NCI-H2227 (cell line): Measurements from ENCODE around the gene FAM168B.
A peak's percentile ranks its signal among the peaks of the same experiment; 100 is the strongest.
"Not testable (repeated sequence)": the region's sequence is repeated elsewhere in the genome, so short reads cannot be mapped to it uniquely, and the experiment has no call there.

Experiments
- DNase-seq: peaks from one replicate; lab custom pipeline; 2025; ENCODE audit not compliant: unreplicated experiment; lab: John Stamatoyannopoulos, UW

Gene FAM168B

DNA sequence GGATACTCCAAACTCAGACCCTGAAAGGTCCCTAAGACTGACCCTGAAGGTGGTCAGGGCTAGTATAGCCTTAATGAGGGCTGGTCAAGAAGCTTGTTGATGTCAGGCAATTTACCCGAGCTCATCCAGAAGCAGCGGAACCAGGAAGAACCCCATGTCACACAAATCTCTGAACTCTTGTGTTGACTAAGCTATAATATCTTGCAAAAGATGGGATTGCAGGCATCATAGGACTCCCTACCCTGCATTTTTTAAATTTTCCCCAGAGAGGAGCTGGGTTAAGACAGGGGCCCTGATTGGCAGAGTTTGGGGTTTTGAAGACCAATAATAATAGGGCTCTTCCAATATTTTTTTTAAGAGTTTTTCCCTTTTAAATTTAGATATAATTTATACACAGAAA, 9.9 kb upstream of the FAM168B start:
- DNase-seq = no peak

DNA sequence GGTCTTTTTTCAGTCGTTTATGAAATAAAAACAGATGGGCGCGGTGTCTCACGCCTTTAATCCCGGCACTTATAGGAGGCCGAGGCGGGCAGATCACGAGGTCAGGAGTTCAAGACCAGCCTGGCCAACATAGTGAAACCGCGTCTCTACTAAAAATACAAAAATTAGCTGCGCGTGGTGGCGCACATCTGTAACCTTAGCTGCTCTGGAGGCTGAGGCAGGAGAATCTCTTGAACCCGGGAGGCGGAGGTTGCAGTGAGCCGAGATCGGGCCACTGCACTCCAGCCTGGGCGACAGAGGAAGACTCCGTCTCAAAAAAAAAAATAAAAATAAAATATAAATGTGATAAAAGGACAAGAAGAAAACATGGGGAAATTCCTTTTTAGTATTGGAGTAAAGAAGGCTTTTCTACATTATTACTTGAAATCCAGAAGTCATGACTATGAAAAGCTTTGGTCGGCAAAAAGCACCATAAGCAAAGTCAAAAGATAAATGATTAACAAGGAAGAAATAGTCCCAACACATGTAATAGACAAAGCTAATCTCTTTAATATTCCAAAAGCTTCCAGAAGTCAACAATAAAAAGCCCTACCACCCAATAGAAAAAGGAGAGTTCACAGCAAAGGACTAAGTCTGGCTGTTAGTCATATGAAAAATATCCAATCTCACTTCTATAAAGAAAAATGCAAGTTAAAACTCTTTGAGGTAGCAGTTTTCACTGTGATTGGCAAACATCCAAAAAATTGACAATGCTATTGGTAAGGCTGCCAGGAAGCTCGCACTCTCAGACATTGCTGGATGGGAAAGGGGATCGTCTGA, 1.4 kb upstream of the FAM168B start:
- no peak for DNase-seq

DNA sequence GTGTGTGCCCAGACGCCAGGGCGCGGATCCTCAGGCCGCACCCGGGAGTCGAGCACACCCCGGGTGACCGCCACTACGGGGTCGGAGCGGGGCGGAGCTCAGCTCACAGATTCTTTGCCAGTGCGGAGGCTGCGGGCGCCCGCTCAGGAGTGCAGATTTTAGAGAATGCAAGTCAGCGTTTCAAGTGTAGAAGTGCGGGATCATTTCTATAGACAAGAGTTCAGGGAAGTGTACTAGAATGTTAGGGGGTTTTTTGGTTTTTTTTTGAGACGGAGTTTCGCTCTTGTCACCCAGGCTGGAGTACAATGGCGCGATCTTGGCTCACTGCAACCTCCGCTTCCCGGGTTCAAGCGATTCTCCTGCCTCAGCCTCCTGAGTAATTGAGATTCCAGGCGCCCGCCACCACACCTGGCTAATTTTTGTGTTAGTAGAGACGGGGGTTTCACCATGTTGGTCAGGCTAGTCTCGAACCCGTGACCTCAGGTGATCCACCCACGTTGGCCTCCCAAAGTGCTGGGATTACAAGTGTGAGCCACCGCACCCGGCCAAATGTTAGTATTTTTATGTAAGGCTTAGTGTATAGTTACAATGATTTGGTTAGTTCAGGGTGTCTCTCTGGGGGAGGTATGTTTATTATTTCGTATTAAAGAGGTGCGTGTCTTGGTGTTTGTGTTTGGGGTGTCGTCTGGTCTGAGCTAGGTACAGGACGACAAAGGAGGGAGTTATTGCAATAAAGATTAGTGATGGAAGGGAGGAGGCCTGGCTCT, 619 bp upstream of the FAM168B start:
- peak; percentile 90 for DNase-seq

DNA sequence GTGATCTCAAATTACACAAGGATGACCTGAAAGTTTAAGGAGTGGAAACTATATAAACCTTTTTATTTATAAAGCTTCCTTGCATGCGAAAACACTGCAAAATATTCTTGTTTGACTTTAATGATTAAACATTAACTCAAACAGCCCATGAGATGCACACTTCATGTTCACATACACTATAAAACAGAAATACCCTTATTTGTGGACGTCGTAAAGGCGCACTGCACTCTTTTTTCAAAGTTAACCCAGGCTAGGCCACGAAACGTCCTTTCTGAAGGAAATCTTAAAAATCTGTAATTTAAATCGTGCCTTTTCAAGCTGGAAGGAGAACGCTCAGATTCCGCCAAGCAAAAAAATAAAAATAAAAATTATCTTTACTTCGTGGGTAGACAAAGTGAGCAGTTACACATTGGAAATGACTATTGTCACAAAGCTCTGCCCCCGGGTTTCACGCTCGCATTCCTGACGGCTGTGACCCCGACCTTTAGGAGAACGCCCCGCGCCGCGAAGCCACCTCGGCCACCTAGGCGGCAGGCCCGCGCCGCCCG, 728 bp downstream of the FAM168B start:
- peak; percentile 55 for DNase-seq

DNA sequence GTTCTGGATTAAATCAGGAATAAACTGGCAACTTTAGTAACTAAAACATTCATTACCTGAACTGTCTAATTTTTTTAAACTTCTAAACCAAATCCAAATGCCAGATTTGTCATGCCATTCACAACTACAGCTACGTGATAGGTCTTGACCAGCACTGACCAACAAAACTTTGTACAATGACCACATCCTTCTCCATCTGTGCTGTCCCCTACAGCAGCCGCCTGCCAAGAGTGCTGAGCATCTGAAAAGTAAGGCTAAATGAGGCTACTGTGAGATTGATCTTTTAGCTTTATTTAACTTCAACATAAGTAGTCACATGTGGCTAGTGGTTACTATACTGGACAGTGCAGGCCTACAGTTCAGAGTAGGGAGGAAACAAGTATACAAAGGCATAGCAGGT, 7.6 kb downstream of the FAM168B start:
- no peak for DNase-seq

DNA sequence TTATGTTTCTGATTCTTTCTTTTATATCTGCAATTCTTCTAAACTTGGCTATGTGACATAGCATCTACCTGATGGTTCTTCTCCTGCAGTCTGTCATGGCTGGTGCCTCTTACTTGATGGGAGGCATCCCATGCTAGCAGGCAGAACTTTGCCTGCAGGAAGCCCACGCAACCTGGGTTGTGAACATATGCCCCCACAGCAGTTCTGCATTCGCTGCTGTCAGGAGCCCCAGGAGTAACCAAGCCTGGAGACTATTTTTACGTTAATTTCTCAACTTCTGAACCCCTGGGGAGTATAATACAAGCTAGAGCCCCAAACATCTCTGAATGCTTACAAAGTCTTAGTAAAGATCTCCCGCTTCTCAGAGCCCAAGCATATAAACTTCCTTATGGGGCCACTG, 12.1 kb downstream of the FAM168B start:
- DNase-seq = no peak

DNA sequence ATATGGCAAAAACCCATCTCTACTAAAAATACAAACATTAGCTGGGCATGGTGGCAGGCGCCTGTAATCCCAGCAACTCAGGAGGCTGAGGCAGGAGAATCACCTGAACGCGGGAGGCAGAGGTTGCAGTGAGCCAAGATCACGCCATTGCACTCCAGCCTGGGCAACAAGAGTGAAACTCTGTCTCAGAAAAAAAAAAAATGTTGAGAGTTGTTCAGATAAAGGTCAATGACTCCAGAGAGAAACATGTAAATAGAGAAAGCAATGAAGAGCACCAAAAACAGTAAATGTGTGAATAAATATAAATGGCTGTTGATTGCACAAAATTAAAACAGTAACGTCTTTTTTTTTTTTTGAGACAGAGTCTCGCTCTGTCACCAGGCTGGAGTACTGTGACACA, 13.3 kb downstream of the FAM168B start:
- DNase-seq = not testable (repeated sequence)

DNA sequence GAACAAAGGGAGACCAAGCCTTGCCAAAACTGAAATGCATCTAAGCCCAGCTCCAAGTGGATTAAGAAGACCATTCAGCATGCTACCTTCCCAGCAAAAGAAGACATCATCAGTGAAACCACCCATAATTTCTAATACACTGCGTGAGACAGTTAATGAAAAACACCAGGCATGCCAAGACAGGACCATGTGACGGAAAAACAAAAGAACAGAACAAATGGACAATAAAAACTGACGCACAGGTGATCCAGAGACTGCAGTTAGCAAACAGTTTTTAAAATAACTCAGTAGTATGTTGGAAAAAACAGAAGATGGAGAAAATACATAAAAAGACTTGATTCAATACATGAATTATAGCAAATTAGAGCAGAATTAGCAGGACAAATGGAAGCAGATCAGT, 15.3 kb downstream of the FAM168B start:
- DNase-seq = no peak

DNA sequence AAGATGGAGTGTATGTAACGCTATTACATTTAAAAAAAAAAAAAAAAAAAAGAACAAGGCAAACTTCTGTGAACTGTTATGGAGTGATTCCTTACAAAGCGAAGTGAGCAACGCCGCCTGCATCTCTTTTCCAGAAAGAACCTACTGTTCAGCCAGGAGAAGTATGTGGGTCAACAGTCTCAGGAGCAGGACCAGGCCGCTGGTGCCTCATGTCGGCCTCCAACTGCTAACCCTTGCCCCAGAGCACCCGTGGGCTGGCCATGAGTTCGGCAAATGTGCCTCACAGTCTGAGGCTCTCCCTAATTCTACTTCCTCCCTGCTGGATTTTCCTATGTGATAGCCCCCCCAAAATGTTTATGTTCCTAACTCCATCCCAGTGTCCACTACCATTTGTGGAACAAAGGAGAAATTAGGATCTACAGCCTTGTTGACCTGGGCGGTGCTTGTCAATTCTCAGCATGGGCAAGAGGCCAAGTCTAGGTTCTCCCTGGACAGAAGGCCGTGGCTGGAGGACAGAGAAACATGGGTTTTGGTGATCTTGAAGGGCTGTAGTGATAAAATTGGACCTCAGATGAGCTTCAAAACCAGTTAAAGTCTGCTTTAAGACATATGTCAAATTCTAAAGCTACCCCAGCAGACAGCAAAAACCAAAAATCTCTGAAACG, 15.9 kb downstream of the FAM168B start:
- DNase-seq = no peak

DNA sequence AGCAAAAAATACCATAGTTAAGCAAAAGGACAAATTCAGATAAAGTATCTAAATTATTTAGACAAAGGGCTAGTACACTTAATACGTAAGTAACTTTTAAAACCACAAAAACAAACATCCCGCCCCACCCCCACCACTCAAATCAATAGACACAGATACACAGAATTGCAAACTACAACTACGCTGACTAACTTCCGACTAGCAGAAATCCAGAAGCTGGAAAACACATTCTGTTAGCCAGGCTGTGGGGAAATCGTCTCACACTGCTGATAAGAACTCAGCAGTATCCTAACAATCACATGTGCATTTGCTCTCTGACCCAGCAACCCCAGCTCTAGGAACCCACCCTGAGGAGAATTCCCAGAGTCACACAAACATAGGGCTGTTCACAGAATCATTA, 16.6 kb downstream of the FAM168B start:
- DNase-seq = no peak

DNA sequence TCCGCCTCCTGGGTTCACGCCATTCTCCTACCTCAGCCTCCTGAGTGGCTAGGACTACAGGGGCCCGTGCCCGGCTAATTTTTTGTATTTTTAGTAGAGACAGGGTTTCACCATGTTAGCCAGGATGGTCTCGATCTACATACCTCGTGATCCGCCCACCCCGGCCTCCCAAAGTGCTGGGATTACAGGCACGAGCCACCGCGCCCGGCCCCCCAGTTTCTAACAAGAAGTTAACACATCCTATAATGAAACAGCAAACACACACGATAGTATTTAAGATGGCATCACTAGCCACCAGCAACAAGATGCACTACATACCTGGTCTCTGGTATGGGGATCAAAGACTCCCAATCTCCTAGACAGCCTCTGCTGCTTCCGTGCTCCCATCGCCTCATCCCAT, 17.7 kb downstream of the FAM168B start:
- DNase-seq = not testable (repeated sequence)

DNA sequence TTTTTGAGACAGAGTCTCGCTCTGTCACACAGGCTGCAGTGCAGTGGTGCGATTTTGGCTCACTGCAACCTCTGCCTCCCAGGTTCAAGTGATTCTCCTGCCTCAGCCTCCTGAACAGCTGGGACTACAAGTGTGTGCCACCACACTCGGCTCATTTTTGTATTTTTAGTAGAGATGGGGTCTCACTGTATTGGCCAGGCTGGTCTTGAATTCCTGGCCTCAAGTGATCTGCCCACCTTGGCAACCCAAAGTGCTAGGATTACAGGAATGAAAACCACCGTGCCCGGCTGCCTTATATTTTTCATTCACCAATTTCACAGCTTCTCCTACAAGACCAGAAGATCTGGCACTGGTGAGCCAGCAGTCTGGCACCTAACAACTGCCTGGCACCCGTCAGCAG, 25.1 kb downstream of the FAM168B start:
- DNase-seq = not testable (repeated sequence)

DNA sequence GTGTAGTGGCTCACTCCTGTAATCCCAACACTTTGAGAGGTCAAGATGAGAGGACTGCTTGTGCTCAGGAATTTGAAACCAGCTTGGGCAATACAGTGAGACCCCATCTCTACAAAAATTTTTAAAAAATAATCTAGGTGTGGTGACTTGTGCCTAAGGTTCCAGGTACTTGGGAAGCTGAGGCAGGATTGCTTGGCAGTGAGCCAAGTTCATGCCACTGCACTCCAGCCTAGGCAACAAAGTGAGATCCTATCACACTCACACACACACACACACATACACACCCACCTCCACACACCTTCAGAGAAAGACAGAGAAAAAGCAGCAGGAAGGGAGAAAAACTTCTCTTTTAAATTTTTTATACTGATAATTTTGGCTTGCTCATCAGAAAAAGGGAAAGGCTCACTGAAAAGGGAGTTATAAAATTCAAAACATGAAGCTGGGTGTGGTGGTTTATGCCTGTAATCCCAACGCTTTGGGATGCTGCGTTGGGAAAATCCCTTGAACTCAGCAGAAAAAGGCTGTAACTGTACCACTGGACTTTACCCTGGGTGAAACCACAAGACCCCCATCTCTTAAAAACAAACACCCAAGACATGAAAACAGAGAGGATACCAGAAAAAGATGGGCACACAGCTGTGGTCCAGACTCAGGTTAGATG, 25.7 kb downstream of the FAM168B start:
- DNase-seq = no peak

DNA sequence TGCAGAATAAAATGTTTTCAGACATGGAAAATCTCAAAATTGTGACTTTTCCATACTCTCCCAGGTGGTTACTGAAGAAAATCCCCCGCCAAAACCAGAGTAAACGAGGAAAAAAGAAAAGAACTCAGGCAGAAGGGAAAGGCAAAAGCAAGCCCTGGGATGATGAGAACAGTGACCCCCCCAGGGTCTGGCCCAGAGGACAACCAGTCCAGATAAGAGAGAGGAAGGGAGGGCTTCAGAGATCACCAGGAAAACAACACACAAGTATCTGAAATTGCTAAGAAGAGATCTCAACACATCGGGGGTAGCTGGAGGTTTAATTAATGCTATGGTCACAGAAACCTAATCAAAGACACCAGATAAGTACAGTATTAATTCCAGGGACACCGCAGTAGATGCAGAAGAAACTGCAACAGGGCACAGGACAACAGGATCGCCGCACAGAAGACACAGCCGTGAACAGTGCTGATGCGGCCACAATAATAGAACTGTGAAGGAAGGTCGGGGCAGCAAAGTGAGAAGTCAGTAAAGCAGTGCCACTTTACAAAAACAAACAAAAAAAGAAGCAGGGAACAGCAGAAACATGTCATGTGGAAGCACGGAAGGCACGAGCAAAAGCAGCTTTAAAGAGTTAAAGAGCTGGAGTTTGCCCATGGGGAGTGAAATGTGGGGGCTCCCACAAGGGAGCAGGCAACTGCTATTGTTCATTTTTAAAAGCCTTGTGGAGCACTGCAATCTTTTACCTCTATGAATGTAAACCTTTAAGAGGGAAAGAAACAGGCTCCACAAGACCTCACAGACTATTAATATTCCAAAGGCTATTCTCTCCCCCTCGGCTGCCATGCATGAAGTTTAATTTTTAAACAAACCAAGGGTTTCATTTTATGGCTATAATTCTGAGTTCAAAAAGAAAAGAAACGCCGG, 28.4 kb downstream of the FAM168B start:
- peak; percentile 37 for DNase-seq

DNA sequence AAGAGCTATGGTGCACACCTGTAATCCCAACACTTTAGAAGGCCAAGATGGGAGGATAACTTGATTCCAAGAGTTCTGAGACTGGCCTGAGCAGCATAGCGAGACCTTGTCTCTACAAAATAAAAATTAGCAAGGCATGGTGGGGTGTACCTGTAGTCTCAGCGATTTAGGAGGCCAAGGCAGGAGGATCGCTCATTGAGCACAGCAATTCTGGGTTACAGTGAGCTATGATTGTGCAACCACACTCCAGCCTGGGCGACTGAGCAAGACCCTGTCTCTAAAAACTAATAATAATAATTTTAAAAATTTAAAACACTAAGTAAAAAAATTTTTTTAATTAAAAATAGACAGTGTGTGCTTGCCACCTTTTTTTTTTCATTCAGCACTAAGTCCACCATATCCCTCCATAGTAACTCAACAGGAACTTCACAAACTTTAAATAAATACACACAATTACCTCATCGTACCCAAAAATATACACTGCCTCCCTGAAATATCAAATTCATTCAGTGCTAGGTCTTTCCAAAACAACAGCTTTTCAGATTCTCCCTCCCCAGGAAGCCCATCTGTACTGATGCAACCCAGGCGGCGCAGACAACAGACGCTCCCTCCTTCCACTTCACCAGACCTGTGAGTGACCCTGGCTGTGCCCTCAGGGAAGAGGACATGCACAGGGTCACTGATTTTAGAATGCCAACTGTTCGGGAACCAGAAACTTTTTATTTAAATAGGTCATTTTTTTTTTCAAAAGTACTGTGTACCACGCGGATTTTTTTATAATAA, 29.6 kb downstream of the FAM168B start:
- DNase-seq = no peak

DNA sequence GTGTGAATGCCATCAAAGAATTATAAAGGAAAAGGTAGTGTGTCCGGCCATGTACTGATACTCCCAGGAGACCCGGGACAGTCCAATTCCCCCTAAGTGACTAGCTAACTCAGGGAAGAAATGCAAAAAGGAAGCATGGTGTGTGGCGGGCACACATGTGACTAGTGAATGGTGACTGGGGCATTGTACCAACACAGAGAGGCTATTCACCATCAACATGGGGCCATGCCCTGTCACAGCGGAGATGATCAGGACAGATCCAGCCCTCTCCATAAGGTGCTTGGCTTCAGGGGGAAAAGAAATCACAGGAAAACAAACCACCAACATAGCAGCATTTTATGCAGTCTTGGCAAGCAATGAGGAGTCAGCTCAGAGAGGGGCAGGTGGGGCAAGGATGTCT, 34.3 kb downstream of the FAM168B start:
- no peak for DNase-seq

DNA sequence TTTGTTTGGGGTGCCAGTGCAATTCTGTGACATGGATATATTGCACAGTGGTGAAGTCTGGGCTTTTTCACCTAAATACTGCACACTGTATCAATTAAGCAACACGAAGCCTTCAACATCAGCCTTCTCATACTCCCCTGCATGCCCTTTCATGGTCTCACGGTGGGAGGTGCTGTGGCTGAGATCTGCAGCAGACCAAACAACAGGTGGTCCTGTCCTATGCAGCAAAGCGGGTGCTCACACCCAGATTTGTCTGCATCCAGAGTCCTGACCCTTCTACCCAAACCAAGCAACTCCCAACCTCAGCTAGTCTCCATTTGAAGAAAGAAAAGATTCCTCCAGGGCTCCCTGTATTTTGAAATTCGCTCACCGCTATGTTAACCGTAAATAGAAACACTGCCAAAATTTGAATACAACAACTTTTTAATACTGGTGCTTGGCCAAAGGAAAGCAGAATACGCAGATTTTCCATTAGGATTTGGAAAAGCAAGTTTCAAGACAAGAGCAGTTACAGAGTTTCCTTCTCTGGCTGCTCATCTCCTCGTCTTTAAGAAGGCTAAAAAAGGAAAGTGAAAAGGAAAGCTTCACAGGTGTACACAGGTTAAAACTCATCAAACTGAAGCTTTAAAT, 34.9 kb downstream of the FAM168B start:
- DNase-seq = no peak

DNA sequence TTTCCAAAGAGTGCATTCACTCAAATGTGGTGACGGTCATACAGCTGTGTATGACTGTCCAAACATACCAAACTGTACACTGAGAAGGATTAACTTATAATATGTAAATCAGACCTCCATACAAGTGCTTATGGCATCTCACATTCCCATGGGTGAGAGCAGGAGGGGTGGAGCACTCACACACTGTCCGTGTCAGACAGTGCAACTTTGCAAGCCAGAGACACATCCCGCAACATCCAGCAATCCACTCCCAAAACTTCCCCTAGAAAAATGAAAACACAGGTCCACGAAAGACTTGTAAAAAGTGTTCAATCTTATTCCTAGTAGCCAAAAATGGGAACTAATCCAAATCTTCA, 36.4 kb downstream of the FAM168B start:
- no peak for DNase-seq
